AML-193 (cell line): ENCODE measurements around the gene TECPR1.

Experiments
- DNase-seq, 2 experiments: peaks; one replicate each; lab custom pipeline; 2025; lab: John Stamatoyannopoulos, UW

The TECPR1 gene

DNA sequence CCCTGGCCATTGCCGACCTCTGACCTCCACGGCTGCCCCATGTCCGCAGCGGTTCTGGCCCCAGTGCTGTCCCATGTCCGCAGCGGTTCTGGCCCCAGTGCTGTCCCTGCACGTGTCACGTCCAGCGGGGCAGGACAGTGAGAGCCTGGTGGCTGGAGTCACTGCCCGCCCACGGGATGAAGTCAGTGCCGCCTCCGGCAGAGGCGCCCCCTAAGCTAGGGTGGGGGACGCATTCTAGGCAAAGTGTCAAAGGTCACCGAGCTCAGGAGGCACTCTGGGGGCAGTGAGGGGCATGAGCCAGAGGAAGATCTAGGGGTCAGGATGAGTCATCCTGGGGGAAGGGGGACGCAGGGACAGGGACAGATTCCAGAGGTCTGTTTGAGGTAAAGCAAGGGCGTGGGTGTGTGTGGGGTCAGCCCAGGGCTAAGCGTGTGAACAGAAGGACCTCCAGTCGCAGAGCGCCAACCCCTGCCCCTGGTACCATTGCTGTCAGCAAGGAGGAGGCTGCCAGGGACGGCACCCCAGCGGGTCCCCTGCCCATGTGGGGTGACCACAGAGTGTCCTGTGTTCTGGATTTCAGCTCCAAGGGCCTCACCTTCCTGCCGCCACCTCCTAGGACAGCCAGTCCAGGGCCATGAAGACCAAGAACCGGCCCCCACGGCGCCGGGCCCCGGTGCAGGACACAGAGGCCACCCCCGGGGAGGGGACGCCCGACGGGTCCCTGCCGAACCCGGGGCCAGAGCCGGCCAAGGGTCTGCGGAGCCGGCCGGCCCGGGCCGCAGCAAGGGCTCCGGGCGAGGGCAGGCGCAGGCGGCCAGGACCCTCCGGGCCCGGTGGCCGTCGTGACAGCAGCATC lies 40.1 kb downstream of the TECPR1 start:
- no peak for DNase-seq

DNA sequence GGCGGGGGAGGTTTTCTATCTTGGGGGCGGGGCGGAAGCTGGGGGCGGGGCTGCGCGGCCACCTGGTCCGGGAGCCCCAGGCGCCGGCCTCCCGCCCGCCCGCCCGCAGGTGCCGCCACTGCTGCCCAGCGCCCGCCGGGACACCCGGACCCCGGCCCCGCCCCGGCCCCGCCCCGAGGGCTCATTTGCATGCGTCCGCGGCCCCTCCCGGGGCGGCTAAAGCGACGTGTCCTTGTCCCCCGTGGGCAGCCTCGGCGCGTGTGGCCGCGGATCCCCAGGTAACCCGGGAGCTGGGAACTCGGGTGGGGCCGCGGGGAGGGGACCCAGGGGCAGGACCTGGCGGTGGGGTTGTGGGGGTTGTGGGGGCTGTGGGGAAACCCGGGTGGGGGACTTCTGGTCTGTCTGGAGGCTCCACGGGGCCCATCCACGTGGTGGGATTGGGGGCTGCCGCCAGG lies 40.8 kb downstream of the TECPR1 start, which contains the start of gene BHLHA15:
BHLHA15 (plus strand) TSS at position 219 of the 455 bp plus-strand sequence. CDS start 871 bp downstream, outside the sequence.
- DNase-seq, result no peak

DNA sequence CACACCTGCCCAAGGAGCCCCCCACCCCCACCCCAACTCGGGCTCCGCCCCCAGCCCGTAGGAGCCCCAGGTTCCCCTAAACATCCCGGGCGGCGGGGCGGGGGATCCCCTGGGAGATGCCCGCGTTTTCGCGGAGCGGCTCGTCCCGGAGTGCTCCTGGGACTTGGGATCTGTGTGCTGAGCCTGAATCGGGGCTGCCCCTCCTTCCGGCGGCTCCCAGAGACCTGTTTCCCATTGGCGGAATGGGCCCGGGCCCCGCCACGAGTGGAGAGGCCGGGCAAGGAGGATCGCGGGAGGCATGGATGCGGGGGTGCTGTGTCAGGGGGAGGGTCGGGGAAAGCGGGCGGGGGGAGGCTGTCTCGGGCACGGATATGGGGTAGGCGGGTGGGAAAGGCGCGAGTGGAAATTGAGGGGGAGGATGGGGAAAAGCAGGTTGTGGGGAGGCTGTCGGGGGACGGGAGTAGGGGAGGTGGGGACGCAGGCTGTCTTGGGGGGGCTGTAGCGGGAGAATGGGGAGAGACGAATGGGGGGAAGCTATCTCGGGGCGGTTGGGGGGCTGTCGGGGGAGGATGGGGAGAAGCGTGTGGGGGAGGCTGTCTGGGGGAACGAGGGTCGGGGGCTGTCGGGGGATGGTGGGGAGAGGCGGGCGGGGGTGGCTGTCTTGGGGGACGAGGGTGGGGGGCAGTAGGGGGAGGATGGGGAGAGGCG lies 41.4 kb downstream of the TECPR1 start:
- DNase-seq, result no peak

DNA sequence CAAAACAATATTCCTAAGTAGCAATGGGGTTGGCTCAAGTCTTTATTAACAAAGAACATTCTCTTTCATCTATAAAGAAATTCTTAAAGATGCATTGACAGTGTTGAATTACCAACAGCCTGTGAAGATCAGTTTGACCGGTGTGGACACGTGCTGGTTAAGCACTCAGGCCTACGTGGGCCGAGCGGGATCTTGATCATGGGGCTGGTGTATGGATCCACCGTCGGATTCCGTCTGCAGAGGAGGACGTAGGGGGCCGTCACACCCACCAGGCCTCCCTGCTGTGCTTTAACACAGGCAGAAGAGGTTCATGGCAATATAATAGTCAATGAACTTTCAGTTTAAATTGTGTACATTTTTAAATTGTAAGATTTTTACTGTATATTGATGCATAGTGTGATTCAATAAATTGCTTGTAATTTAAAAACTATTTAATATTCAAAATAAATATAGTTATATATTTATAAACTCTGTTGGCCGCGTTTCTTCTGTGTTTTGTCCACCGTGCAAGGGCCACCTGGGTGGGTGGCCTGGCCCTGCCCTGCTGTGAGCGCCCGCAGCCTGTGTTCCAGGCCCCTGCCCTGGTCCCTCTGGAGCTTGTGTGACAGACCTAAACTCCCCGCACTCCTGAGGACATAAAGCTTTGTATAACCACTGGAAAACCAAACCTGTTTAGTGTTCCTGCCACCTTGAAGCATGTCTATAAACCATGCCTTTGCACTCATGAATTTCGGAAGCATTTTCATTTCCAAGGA lies 42.7 kb downstream of the TECPR1 start:
- no peak for DNase-seq

DNA sequence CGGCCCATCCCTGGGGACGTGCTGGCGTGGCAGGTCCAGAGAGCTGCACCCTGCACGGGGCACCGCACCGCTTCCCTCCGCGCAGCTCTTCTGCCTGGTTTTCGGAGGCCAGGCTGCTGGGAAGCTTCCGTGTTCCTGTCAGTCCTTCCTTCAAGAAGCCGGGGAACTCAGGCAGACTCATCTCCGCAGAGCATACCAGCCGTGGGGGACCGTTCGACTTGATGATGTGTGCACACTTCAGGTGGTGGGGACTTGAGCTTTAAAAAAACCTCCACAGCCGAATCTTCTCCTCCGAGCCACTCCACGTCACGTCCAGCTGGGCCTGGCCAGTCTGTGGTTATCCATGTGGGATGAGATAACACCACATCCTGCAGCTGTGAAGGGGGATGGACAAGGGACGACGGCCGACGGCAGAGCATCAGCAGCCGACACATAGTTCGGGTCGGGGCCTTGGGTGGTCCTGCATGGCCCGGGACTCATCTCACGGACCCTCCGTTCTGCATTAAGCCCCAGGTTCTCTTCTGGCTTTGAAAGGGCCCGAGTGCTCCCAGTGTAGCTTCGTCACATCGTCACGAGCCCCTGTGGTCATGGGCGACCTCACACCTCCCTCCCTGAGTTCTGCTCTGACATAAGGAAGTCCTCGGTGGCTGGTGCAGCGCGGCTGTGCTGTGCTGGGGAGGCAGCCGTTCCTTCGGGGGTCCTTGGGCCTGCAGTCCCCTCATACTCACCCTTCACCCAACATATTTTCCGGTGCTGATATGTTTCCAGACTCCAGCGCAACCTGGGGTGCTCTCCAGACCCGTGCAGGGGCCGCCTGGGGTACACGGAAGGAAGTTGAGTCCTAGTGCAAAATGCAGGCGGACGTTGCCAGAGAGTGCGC lies 45.3 kb downstream of the TECPR1 start:
- DNase-seq, result no peak

DNA sequence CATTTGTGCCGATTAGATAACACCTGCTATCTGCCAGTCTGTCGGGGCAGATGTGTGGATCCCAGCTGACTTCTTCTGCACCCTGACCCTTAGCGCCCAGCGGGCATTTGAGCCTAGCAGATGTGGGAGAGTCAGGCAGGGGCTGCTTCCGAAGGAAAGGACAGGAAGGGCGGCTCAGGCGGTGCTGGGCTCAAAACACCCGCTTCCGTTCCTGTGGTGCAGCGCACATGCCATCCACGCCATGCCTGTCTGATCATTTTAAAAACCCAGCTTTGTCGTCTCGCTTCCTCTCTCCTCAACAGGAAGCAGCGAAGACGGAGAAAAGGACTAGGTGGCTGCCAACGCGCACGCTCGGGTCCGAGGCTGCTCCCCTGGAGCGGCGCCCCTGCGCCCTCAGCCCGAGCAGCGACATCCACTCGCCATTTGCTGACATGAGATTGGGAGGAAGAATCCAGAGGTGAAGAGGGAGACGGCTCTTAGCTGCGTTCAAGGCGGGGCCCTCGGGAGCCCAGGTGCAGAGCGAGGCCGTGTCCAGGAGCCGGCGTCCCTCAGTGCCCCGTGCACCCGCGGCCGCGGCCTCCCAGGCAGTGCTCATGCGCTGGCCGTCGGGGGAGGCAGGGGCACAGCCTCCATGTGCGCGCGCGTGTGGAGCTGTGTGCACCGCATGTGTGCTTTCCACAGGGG lies 46.7 kb downstream of the TECPR1 start:
- DNase-seq, result no peak

DNA sequence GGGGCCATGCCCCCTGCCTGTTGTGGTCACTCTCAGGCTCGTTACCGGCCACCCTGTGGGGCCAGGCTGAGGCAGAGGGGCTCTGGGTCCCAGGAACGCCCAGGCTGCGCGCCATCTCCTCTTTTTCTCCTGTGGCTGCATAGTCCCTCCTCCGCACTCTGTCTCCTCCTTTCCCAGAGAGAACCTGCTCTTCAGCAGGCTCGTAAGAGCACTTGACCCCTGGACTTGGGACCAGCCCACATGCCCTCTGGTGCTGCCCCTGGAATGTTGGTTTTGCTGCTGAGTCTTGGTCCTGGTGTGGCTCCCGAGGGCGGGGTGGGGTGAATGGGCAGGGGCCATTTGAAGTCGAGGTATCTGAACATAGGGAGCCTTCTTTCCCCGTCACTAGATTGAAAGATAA lies 47.4 kb downstream of the TECPR1 start:
- no peak for DNase-seq

DNA sequence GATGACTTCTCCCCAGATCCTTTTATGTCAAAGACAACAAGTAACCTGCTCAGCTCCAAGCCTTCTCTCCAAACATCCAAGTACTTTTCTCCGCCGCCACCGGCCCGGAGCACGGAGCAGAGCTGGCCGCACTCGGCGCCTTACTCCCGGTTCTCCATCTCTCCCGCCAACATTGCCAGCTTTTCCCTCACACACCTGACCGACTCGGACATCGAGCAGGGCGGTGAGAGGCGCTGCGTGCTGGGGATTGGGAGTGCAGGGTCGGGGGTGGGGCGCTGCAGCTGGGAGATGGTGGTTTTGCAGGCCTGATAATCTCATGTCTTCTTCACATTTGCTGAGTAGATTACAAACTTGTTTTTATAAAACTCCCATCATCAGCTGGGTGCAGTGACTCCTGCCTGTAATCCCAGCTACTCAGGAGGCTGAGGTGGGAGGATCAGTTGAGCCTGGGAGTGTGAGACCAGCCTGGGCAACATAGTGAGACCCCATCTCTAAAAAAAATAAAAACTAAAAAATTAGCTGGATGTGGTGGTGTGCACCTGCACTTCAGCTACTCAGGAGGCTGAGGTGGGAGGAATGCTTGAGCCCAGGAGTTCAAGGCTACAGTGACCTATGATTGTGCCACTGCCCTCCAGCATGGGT lies 47.9 kb downstream of the TECPR1 start:
- DNase-seq, result no peak

DNA sequence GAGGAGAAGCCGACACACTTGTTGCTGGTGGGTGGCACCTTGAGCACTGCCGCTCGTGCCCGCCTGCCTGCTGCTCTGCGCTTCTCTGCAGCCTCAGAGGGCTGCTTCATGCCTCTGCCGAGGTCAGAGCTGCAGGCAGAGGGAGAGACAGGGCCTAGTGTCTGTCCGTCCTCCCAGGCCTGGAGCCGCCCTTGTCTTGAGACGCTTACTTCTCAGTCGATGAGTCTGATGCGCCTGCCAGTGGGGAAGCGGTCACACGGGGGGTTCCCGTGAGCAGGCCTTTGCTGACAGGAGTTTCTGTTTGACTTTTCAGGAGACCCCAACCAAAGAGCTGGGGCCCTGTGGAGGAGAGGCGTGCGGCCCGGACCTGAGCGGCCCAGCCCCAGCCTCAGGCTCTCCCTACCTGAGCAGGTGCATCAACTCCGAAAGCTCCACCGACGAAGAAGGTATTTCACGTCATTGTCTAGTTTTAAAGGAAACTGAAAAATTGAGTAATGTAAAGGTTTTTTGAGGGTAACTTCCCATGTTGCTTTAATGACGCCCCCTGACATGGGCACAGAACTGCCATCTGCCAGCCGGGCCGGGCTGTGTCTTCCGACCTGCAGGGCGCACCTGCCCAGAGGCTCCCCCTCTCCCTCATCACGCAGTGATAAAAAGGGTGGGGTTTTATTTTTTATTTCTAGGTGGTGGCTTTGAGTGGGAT lies 48.6 kb downstream of the TECPR1 start:
- no peak for DNase-seq

DNA sequence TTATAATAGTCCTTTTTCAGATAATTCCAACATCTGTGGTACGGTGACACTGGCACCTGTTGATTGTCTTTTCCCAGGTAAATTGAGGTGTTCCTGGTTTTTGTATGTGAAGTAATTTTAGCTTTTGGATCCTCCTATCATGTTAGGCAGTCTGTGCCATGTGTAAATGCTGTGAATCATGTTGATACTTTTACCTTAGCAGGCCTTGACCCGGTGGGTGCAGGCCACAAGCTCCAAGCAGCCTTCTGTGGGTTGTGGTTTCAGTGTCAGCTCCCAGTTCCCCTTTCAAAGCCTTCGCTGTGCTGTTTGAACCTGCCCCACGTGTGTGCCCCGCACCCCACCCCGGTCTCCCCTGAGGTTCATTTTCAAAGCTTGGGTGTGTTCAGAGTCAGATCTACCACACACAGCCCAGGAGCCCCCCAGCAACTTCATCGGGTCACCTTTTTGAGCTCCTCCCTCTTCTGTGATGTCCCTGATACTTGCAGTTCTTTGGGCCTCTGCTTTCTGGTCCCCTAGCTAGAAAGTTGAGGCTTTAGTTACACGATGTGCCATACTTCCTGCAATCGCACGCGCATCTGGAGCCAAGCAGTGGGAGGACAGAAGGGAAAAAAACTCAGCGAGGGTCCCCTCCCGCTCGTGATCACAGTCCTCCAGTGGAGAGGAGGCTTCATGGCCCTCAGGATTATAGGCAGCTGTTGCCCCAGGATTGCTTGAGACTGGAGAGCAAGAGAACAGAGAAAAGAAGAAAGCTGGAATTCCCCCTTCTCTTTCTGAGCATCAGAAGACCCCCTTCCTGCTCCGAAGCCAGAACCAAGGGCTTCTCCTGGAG lies 49.5 kb downstream of the TECPR1 start:
- peak; percentile 79 to 84 for DNase-seq

DNA sequence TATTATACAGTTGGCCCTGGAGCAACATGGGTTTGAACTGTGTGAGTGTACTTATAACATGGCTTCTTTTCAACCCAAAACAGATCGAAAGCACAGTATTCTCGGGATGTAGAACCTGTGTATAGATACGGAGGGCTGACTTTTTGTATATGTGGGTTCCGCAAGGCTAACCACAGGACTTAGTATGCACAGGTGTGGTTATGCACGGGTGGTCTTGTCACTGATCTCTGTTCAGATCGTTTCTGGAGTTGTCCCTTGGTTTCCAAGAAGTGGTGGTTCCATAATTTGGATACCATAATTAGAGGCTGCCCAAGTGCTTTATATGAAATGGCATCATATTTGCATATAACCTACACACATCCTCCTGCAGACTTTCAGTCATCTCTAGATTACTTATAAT lies 51.7 kb downstream of the TECPR1 start:
- DNase-seq, result no peak

DNA sequence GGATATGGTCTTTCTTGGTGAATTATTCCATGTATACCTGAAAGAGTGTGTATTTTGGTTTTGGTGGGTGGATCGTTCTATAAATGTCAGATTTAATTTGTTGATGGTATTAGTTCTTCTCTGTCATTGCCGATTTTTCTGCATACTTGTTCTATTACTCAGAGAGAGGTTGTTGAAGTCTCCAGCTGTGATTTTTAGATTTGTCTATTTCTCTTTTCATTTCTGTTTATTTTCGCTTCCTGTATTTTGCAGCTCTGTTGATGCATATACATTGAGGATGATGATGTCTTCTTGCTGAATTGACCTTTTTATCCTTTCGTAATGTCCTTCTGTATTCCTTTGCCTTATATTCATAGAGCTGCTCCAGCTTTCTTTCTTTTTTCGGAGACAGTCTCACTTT lies 52.9 kb downstream of the TECPR1 start:
- DNase-seq, result no peak

DNA sequence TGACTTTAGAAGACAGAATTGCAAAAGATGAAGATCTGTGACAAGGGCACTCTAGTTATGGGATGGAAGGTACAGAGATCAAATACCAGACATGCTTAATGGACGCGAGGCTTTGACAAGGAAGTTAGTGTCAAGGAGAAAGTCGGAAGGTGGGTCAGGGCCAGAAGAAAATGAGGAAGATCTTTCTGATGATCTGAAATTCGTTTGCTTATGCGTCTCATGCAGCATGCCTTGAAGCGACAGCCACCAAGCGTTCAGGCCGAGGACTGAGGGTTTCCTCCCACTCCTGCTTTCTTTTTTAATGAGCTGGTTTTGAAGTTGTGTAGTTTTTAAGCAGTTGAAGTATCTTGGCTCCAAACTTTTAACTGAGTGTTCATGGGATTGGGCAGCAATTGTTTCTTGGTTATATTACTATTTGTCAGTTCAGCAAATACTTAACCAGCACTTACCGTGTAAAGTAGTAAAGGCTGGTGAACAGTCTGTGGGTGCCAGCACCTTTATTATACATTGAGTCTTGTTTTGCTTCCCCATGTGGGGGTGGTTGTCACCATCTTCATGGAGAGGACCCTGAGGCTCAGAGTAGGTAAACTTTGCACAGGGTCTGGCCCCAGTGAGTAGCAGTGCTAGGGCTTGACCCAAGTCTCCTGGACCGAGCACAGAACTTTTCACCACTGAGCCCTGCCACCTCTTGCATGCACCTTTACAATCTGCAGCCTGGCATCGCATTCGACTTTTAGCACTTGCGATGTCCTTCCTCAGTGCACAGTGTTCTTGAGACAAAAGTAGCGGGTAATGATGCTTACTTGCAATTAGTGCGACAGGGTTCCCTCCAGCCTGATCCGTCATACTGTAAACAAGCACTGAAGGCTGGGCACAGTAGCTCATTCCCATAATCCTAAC lies 55.1 kb downstream of the TECPR1 start:
- DNase-seq, result no peak

DNA sequence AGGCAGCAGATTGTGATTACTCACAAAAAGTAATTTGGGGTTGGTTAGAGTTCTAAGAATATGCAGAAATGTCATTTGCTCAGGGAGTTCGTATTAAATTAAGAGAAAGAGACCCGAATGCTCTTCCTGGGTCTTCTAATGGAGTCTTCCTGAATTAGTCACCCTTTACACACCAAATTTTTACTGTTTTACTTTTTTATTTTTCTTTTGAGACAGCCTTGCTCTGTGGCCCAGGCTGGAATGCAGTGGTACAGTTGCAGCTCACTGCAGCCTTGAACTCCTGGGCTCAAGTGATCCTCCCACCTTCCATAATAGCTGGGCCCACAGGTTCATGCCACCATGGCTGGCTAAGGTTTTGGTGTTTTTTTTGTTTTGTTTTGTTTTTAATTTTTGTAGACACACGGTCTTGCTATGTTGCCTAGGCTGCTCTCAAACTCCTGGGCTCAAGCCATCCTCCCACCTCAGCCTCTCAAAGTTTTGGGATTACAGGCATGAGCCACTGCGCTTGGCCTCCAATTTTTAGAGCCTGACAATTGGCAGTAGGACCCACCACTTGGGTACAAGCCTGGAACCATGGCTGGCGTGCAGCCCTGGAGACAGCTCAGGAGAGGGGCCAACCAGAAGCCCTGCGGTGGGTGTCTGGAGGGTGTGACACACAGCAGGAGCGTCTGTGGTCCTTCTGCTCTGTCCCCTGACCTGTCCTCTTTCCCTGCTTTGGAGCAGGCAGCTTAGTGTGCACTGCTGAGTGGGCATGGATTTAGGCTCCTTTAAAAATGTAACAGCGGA lies 57.2 kb downstream of the TECPR1 start:
- DNase-seq, result no peak

DNA sequence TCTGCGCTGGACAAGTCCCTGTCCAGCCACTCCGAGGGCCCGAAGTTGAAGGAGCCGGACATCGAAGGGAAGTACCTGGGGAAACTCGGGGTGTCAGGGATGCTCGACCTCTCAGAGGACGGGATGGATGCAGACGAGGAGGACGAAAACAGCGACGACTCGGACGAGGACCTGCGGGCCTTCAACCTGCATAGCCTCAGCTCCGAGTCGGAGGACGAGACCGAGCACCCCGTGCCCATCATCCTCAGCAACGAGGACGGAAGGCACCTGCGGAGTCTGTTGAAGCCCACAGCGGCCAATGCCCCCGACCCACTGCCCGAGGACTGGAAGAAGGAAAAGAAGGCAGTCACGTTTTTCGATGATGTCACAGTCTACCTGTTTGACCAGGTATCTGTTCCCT lies 57.8 kb downstream of the TECPR1 start:
- DNase-seq, result no peak

DNA sequence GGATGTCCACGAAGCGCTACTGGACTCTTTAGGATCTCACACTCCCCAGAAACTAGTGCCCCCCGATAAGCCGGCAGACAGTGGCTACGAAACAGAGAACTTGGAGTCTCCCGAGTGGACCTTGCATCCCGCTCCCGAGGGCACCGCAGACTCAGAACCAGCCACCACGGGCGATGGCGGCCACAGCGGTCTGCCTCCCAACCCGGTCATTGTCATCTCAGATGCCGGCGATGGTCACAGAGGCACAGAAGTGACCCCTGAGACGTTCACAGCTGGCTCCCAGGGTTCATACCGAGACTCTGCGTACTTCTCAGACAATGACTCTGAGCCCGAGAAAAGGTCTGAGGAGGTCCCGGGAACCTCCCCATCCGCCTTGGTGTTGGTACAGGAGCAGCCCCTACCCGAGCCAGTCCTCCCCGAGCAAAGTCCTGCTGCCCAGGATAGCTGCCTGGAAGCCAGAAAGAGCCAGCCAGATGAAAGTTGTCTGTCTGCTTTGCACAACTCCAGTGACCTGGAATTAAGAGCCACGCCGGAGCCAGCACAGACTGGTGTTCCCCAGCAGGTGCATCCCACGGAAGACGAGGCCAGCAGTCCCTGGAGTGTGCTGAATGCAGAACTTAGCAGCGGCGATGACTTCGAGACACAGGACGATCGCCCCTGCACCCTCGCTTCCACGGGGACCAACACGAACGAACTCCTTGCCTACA lies 58.4 kb downstream of the TECPR1 start:
- no peak for DNase-seq
